Endothelial cell of umbilical vein (primary cell): ENCODE data around the gene TCF25. TPM values are rescaled to one million over a fixed set of nuclear protein-coding genes. Genes with fewer than 3 reads are reported as not detected.

Experiments used
- BruUV-seq: library from RNA; stranded (reverse); fragments of 400-500 nt; replicated peaks from 2 replicates; lab custom pipeline; 2021; lab: Mats Ljungman, UMichigan
- CTCF ChIA-PET: fragments of 300-600, 350-600 bp; sonication (Branson Sonifier 250); formaldehyde crosslinking; loops from one replicate; lab custom pipeline; 2021; ENCODE audit warnings: antibody characterized with exemption, inconsistent platforms; lab: Charles Lee
- POLR2A ChIA-PET: fragments of 300-600, 350-600 bp; sonication (Branson Sonifier 250); formaldehyde crosslinking; loops from one replicate; lab custom pipeline; 2021; ENCODE audit warnings: antibody characterized with exemption, inconsistent platforms; lab: Charles Lee
- DNase-seq: peaks from one replicate; pipeline ENCODE4 v3.0.0-alpha.2; 2011; ENCODE audit warnings: low read depth, low spot score
- FAIRE-seq: peaks from 2 replicates; lab custom pipeline; 2011; peaks lifted over from hg19 to GRCh38; lab: Jason Lieb, UNC
- H2AFZ ChIP-seq: 2 replicates; pipeline ENCODE4 v1.6.0; 2012; ENCODE audit warnings: low read depth, low read length, control low read depth, inconsistent platforms
- H3K27ac ChIP-seq: 2 replicates; pipeline ENCODE4 v1.5.1; 2011; ENCODE audit warnings: low read depth, mild to moderate bottlenecking, control low read depth, low read length, moderate library complexity; ENCODE audit not compliant: insufficient read depth
- H3K27me3 ChIP-seq, 2 experiments: 2 replicates each; pipeline versions ENCODE4 v1.6.0 to v1.6.1; 2011; ENCODE audit warnings: low read length in 2 of 2, mixed read lengths in 1 of 2; ENCODE audit not compliant: control insufficient read depth in 2 of 2, insufficient read depth in 2 of 2
- H3K36me3 ChIP-seq, 2 experiments: 2 replicates in 1 of 2; 3 replicates in 1 of 2; pipeline ENCODE4 v1.5.1; 2011; ENCODE audit warnings: low read length in 2 of 2, mild to moderate bottlenecking in 1 of 2, moderate library complexity in 1 of 2; ENCODE audit not compliant: control insufficient read depth in 2 of 2, insufficient read depth in 2 of 2; ENCODE audit errors: extremely low read depth in 1 of 2
- H3K4me1 ChIP-seq: 3 replicates; pipeline ENCODE4 v1.5.1; 2011; ENCODE audit warnings: mild to moderate bottlenecking, low read length; ENCODE audit not compliant: control insufficient read depth, insufficient read depth; ENCODE audit errors: extremely low read depth
- H3K4me2 ChIP-seq: 2 replicates; pipeline ENCODE4 v1.6.1; 2011; ENCODE audit warnings: low read length, control low read depth, mixed read lengths; ENCODE audit not compliant: insufficient read depth
- H3K4me3 ChIP-seq, 3 experiments: fragments of 200-600 bp in 1 of 3; sonication (generic), shearing (Covaris generic) in 1 of 3; replicated peaks in 1 of 3; 2 replicates each; pipeline ENCODE4 v1.5.1; 2011 to 2016; ENCODE audit warnings: control low read depth in 3 of 3, low read length in 3 of 3, mild to moderate bottlenecking in 2 of 3, inconsistent platforms in 1 of 3, low read depth in 1 of 3, moderate library complexity in 1 of 3; ENCODE audit not compliant: insufficient read depth in 1 of 3
- H3K79me2 ChIP-seq: 2 replicates; pipeline ENCODE4 v1.6.0; 2012; ENCODE audit warnings: low read length, inconsistent platforms; ENCODE audit not compliant: control insufficient read depth, insufficient read depth
- H3K9ac ChIP-seq: replicated peaks from 2 replicates; pipeline ENCODE3; 2011; ENCODE audit warnings: low read length, control low read depth; ENCODE audit not compliant: insufficient read depth; ENCODE audit errors: extremely low read depth
- H3K9me1 ChIP-seq: replicated peaks from 3 replicates; pipeline ENCODE4 v1.6.0; 2011; ENCODE audit warnings: mild to moderate bottlenecking, low read length; ENCODE audit not compliant: control insufficient read depth, insufficient read depth; ENCODE audit errors: extremely low read depth
- H3K9me3 ChIP-seq: replicated peaks from 2 replicates; pipeline ENCODE4 v1.5.1; 2012; ENCODE audit warnings: low read length, inconsistent platforms; ENCODE audit not compliant: control insufficient read depth, insufficient read depth
- H4K20me1 ChIP-seq: replicated peaks from 2 replicates; pipeline ENCODE3; 2011; ENCODE audit warnings: mild to moderate bottlenecking, low read length; ENCODE audit not compliant: control insufficient read depth, insufficient read depth; ENCODE audit errors: extremely low read depth
- EZH2 ChIP-seq: IDR thresholded peaks from 2 replicates; pipeline ENCODE4 v1.6.1; 2012; ENCODE audit warnings: borderline replicate concordance, low read depth, mild to moderate bottlenecking, moderate library complexity, low read length, inconsistent platforms; ENCODE audit not compliant: severe bottlenecking
- FOS ChIP-seq: IDR thresholded peaks from 2 replicates; pipeline ENCODE4 v1.6.1; 2011; ENCODE audit warnings: mild to moderate bottlenecking, low read length, moderate library complexity, borderline replicate concordance; ENCODE audit not compliant: insufficient read depth
- GATA2 ChIP-seq: IDR thresholded peaks from 2 replicates; pipeline ENCODE4 v1.7.0; 2011; ENCODE audit warnings: low read depth, mild to moderate bottlenecking, moderate library complexity, mixed read lengths, low read length; ENCODE audit not compliant: insufficient read length, insufficient read depth
- JUN ChIP-seq: IDR thresholded peaks from 2 replicates; pipeline ENCODE4 v1.6.1; 2011; ENCODE audit warnings: borderline replicate concordance, low read depth; ENCODE audit not compliant: insufficient read length, insufficient read depth
- MYC ChIP-seq: IDR thresholded peaks from one replicate; pipeline ENCODE4 v1.6.1; 2011; ENCODE audit warnings: mild to moderate bottlenecking, low read depth, low read length
- POLR2A ChIP-seq: IDR thresholded peaks from 2 replicates; pipeline ENCODE4 v1.6.1; 2012; ENCODE audit warnings: low read depth, mild to moderate bottlenecking, control low read depth, low read length
- POLR2AphosphoS5 ChIP-seq: IDR thresholded peaks from 2 replicates; pipeline ENCODE4 v1.6.1; 2012; ENCODE audit warnings: low read depth, mild to moderate bottlenecking, control low read depth, low read length, moderate library complexity; ENCODE audit not compliant: insufficient read depth
- dilution Hi-C: fragments of 300-500 bp; cut with MboI; formaldehyde crosslinking; loops from one replicate; pipeline ENCODE4 v1.15.0; 2019; ENCODE audit warnings: low sequenced_read_pairs; ENCODE audit not compliant: extremely low pct_ligation_motif_present
- intact Hi-C: fragments of 100-400 bp; cut with micrococcal nuclease; formaldehyde crosslinking; loops from one replicate; pipeline ENCODE4 v1.10.0; 2022
- polyA plus RNA-seq, 4 experiments: library from polyadenylated mRNA; depleted of rRNA in 3 of 4; stranded (reverse) in 3 of 4; unstranded in 1 of 4; fragments of >200 nt; gene quantifications; 2 replicates each; pipeline versions ENCODE4 v1.2.1 to v1.2.3, GENCODE V29; 2011 to 2012; ENCODE audit warnings: missing spikeins in 1 of 4
- total RNA-seq: library from RNA; stranded (reverse); gene quantifications from 2 replicates; pipeline ENCODE4 v1.2.3, GENCODE V29; 2021
- TF ChIP-seq, protein P1 (sequence below), 2 donors: IDR thresholded peaks; 1 replicate in 1 of 2; 2 replicates in 1 of 2; pipeline ENCODE4 v1.5.1; 2011; ENCODE audit warnings: low read length in 2 of 2, mild to moderate bottlenecking in 2 of 2, moderate library complexity in 2 of 2, control low read depth in 1 of 2, inconsistent platforms in 1 of 2, low read depth in 1 of 2; ENCODE audit not compliant: insufficient read depth in 1 of 2; ENCODE audit errors: extremely low read depth in 1 of 2
- TF ChIP-seq, protein P2 (sequence below): IDR thresholded peaks from 2 replicates; pipeline ENCODE4 v1.6.1; 2011; ENCODE audit not compliant: insufficient read depth, insufficient read length

Gene TCF25
- total and polyA plus RNA-seq, 2 donors (not counting 3 experiments of a cell fraction or from before 2014, with no cell fraction given), result 193 to 234 TPM

DNA sequence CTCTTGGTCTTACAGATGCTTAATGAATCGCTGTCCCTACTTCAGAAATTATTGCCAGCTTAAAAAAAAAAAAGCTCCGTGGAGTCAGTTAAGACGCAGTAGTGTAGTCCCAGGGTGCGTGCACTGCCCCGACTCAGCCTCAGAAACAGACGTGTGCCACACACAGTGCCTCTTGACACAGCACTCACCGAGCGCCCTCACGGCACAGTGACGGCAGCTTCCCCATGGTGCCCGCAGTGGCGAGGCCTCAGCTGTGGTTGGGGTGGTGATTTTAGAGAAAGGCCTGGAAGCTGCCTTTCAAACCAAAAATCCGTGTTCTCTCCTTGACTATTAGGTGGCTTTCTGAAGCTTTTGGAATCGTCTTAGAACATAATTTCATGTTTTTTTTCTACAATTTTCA lies 13.9 kb downstream of the TCF25 start:
- no peak overlapping the region for H3K4me3 ChIP-seq
- DNase-seq, result no peak
- no peak overlapping the region for H3K4me2 ChIP-seq
- H3K27ac ChIP-seq, result no peak overlapping the region
- H3K27me3 ChIP-seq, result no peaks in the 10 kb centered on the region
- BruUV-seq, result no TSS peak
- no peak for FAIRE-seq
- H3K9me1 ChIP-seq, result no peaks in the 10 kb centered on the region
- H3K9ac ChIP-seq, result no peak overlapping the region
- H3K79me2 ChIP-seq, result peaks cover 11% of the 10 kb centered on the region
- TF ChIP-seq JUN (no peak), FOS (no peak), GATA2 (no peak), POLR2AphosphoS5 (no peak), EZH2 (no peak), POLR2A (no peak), MYC (no peak)
- TF ChIP-seq, protein P1, sequence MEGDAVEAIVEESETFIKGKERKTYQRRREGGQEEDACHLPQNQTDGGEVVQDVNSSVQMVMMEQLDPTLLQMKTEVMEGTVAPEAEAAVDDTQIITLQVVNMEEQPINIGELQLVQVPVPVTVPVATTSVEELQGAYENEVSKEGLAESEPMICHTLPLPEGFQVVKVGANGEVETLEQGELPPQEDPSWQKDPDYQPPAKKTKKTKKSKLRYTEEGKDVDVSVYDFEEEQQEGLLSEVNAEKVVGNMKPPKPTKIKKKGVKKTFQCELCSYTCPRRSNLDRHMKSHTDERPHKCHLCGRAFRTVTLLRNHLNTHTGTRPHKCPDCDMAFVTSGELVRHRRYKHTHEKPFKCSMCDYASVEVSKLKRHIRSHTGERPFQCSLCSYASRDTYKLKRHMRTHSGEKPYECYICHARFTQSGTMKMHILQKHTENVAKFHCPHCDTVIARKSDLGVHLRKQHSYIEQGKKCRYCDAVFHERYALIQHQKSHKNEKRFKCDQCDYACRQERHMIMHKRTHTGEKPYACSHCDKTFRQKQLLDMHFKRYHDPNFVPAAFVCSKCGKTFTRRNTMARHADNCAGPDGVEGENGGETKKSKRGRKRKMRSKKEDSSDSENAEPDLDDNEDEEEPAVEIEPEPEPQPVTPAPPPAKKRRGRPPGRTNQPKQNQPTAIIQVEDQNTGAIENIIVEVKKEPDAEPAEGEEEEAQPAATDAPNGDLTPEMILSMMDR (IDR thresholded peaks at IDR 0.05; ENCODE audit: extremely low read depth in 1 of 2, insufficient read depth in 1 of 2, low read depth in 1 of 2, low read length in 2 of 2), result no peak
- TF ChIP-seq, protein P2, sequence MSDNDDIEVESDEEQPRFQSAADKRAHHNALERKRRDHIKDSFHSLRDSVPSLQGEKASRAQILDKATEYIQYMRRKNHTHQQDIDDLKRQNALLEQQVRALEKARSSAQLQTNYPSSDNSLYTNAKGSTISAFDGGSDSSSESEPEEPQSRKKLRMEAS, result no peak
- H3K9me3 ChIP-seq, result no peaks in the 10 kb centered on the region
- ChIA-PET POLR2A (interaction anchor here (0.9 kb wide), 1 partner anchor 10 kb away, joined by 6 read pairs; no protein-coding TSS in a partner anchor), CTCF (interaction anchor here (0.9 to 3.3 kb wide), 2 partner anchors 23 to 27 kb away, joined by 3 to 12 read pairs; no protein-coding TSS in a partner anchor)
- no peak overlapping the region for H2AFZ ChIP-seq
- dilution Hi-C loops, result no loop called here
- peaks cover 22 to 51% of the 10 kb centered on the region in 2 experiments for H3K36me3 ChIP-seq
- intact Hi-C loops, result no loop called here
- H4K20me1 ChIP-seq, result no peaks in the 10 kb centered on the region
- H3K4me1 ChIP-seq, result no peaks in the 10 kb centered on the region
